T47D (cell line): Measurements from ENCODE around the gene MOCOS.

Experiments
- DNase-seq, 2 experiments: peaks; one replicate each; pipeline versions ENCODE4 v3.0.0 to v3.0.0-alpha.2; 2011 to 2012; ENCODE audit warnings: low read depth in 1 of 2, low spot score in 1 of 2
- JUND ChIP-seq: IDR thresholded peaks from 2 replicates; pipeline ENCODE4 v1.6.1; 2012; ENCODE audit warnings: low read depth
- in situ Hi-C: cut with HindIII; loops from 2 replicates; pipeline ENCODE4 v1.10.0; 2016; ENCODE audit warnings: low sequenced_read_pairs, low pct_unique_long_range_greater_than_20kb

The MOCOS gene

GRCh38 chr18:36273347-36273746, 86.0 kb downstream of the MOCOS start:
- no peak for DNase-seq
- in situ Hi-C loops, result no loop called here
- no peak for TF ChIP-seq JUND

- no peak for TF ChIP-seq JUND
- in situ Hi-C loops, result no loop called here
- DNase-seq, result no peak
Measured at GRCh38 chr18:36274083-36274715, 86.9 kb downstream of the MOCOS start.

GRCh38 chr18:36275561-36275960, 88.3 kb downstream of the MOCOS start:
- DNase-seq, result no peak
- TF ChIP-seq JUND, result no peak
- in situ Hi-C loops, result no loop called here

GRCh38 chr18:36279001-36279400, 91.7 kb downstream of the MOCOS start:
- no peak for TF ChIP-seq JUND
- in situ Hi-C loops, result no loop called here
- DNase-seq, result no peak

- no peak for TF ChIP-seq JUND
- peak in 1 of 2 experiments; percentile 7 for DNase-seq
- in situ Hi-C loops, result no loop called here
Measured at GRCh38 chr18:36281936-36282335, 94.6 kb downstream of the MOCOS start.

- no peak for TF ChIP-seq JUND
- no peak for DNase-seq
- in situ Hi-C loops, result no loop called here
Measured at GRCh38 chr18:36283448-36283847, 96.2 kb downstream of the MOCOS start.

- in situ Hi-C loops, result no loop called here
Measured at GRCh38 chr18:36284268-36284667, 97.0 kb downstream of the MOCOS start.

GRCh38 chr18:36284671-36285295, 97.5 kb downstream of the MOCOS start:
- in situ Hi-C loops, result no loop called here
- peak in 1 of 2 experiments; percentile 71 for DNase-seq
- TF ChIP-seq JUND, result no peak

More at GRCh38 chr18:36284268-36284667, 97.0 kb downstream of the MOCOS start:
- TF ChIP-seq JUND, result no peak
- no peak for DNase-seq

- DNase-seq, result no peak
- TF ChIP-seq JUND, result no peak
- in situ Hi-C loops, result no loop called here
Measured at GRCh38 chr18:36287653-36288052, 100.4 kb downstream of the MOCOS start.

GRCh38 chr18:36288689-36289088, 101.4 kb downstream of the MOCOS start:
- in situ Hi-C loops, result no loop called here
- TF ChIP-seq JUND, result no peak
- no peak for DNase-seq

GRCh38 chr18:36294031-36294430, 106.7 kb downstream of the MOCOS start:
- no peak for DNase-seq
- no peak for TF ChIP-seq JUND
- in situ Hi-C loops, result no loop called here

GRCh38 chr18:36295214-36295613, 107.9 kb downstream of the MOCOS start:
- in situ Hi-C loops, result no loop called here
- no peak for TF ChIP-seq JUND
- no peak for DNase-seq

GRCh38 chr18:36295880-36296301, 108.6 kb downstream of the MOCOS start:
- no peak for TF ChIP-seq JUND
- in situ Hi-C loops, result no loop called here
- DNase-seq, result no peak

GRCh38 chr18:36296650-36297416, 109.5 kb downstream of the MOCOS start:
- in situ Hi-C loops, result no loop called here
- TF ChIP-seq JUND, result no peak
- DNase-seq, result peak; percentile 12 to 24
